ENCODE measurements around the gene KIF5C.

- TF ChIP-seq CTCF (conservative IDR thresholded peaks at IDR 0.05 in 1 of 2, IDR thresholded peaks at IDR 0.05 in 1 of 2; ENCODE audit: low read depth in 1 of 2, low read length in 2 of 2), result no peak
- TF ChIP-seq EZH2 (IDR thresholded peaks at IDR 0.05; ENCODE audit: low read length, missing control alignments), result no peak
Observed at GRCh38 chr2:148920559-148920958, 45.5 kb downstream of the KIF5C start.

Measured in fibroblast of lung (primary cell).